CD4-positive, alpha-beta memory T cell (primary cell): Measurements from ENCODE around the gene AKT3. TPM values are rescaled to one million over a fixed set of nuclear protein-coding genes. Genes with fewer than 3 reads are reported as not detected.

ENCODE experiments used
- CTCF ChIA-PET: fragments of 350-600 bp; sonication (Branson Sonifier 250); formaldehyde crosslinking; loops from one replicate; lab custom pipeline; 2021; ENCODE audit warnings: inconsistent platforms; ENCODE audit not compliant: partially characterized antibody; lab: Charles Lee
- POLR2A ChIA-PET: fragments of 350-600 bp; sonication (Branson Sonifier 250); formaldehyde crosslinking; loops from one replicate; lab custom pipeline; 2021; ENCODE audit not compliant: partially characterized antibody; lab: Charles Lee
- DNase-seq, 5 donors: peaks; one replicate each; pipeline versions ENCODE4 v3.0.0 to v3.0.0-alpha.2; 2020 to 2022; ENCODE audit warnings: mixed read lengths in 1 of 5
- H3K27ac ChIP-seq: one replicate; pipeline ENCODE4 v1.7.0; 2013; ENCODE audit warnings: low read depth, low read length
- H3K27me3 ChIP-seq: 2 replicates; pipeline ENCODE4 v1.7.0; 2013; ENCODE audit warnings: mild to moderate bottlenecking, low read length, moderate library complexity; ENCODE audit not compliant: insufficient read depth
- H3K36me3 ChIP-seq: 2 replicates; pipeline ENCODE4 v1.7.0; 2013; ENCODE audit warnings: mild to moderate bottlenecking, low read length, moderate library complexity; ENCODE audit not compliant: insufficient read depth
- H3K4me1 ChIP-seq: 2 replicates; pipeline ENCODE4 v1.7.0; 2013; ENCODE audit warnings: mild to moderate bottlenecking, low read length, moderate library complexity; ENCODE audit not compliant: insufficient read depth
- H3K4me3 ChIP-seq, 2 donors: one replicate each; pipeline ENCODE4 v1.7.0; 2013; ENCODE audit warnings: low read length in 2 of 2, mild to moderate bottlenecking in 1 of 2
- H3K9me3 ChIP-seq, 2 donors: one replicate each; pipeline ENCODE4 v1.7.0; 2013; ENCODE audit warnings: low read length in 2 of 2, control low read depth in 1 of 2; ENCODE audit not compliant: control insufficient read depth in 1 of 2
- H3K27ac Mint-ChIP-seq, 7 donors: one replicate each; pipeline ENCODE4 v1.8.0; 2020 to 2021; ENCODE audit warnings: mixed read lengths in 7 of 7, mild to moderate bottlenecking in 6 of 7, inconsistent platforms in 3 of 7, moderate library complexity in 3 of 7
- H3K27me3 Mint-ChIP-seq, 2 donors: one replicate each; pipeline ENCODE4 v1.8.0; 2020 to 2021; ENCODE audit warnings: mixed read lengths in 2 of 2
- H3K36me3 Mint-ChIP-seq, 2 donors: one replicate each; pipeline ENCODE4 v1.8.0; 2020 to 2021; ENCODE audit warnings: mixed read lengths in 2 of 2, inconsistent platforms in 1 of 2, mild to moderate bottlenecking in 1 of 2
- H3K4me1 Mint-ChIP-seq, 4 donors: one replicate each; pipeline ENCODE4 v1.8.0; 2020 to 2021; ENCODE audit warnings: mixed read lengths in 4 of 4, mild to moderate bottlenecking in 1 of 4
- H3K4me3 Mint-ChIP-seq, 8 donors: one replicate each; pipeline ENCODE4 v1.8.0; 2020 to 2021; ENCODE audit warnings: mixed read lengths in 8 of 8, mild to moderate bottlenecking in 7 of 8, moderate library complexity in 6 of 8, inconsistent platforms in 3 of 8
- H3K9me3 Mint-ChIP-seq, 8 donors: one replicate each; pipeline ENCODE4 v1.8.0; 2020 to 2021; ENCODE audit warnings: mixed read lengths in 8 of 8, mild to moderate bottlenecking in 5 of 8, inconsistent platforms in 3 of 8, moderate library complexity in 1 of 8
- intact Hi-C: fragments of 100-400 bp; cut with micrococcal nuclease; formaldehyde crosslinking; loops from one replicate; pipeline ENCODE4 v1.15.1; 2023
- polyA plus RNA-seq, 2 donors: library from polyadenylated mRNA; unstranded; fragments of 300-500 nt; fragmentation: Illumina TruSeq; gene quantifications; one replicate each; pipeline ENCODE4 v1.2.3, GENCODE V29; 2021
- total RNA-seq, 2 experiments: library from RNA; stranded (reverse); gene quantifications; one replicate each; pipeline ENCODE4 v1.2.3, GENCODE V29; 2021

Gene AKT3
- total and polyA plus RNA-seq, 4 experiments from 2014 or later: 0.56 to 152 (median 77.1) TPM

DNA sequence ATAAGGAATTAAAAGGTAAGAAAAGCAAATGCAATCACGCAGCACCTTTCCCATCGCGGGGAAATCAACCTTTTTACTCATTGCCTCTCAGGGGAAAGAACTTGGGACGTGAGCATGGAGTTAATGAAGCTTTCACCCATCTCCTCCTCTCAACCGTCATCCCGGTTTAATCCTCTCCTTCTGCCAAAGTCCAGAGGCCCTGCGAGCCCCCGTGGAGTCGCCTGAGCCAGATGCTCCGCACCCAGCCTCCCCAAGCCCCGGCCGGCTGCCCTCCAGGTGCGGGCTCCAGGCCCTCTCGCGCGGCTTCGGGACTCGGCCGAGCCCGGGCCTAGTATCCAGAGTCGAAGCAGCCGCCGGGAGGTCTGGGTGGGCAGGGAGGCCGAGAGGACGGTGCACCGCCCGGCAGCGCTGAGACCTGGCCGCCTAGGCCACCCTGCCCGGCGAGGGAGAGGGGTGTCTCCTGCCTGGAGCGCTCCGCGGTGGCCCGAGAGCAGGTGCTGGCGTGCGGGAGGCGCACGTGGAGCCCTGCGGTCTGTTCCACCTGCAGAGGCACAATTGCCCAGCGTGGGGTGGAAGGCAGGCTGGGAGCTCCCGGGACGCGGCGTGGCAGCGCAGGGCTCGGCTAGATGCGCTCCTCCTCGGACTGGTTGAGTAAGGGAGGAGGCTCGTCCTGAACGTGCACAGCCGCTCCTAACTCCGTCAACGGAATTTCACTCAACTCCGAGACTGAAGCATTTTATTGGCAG lies 375.7 kb downstream of the AKT3 start:
- intact Hi-C loops: no loop called here
- no peaks in the 10 kb centered on the region for H3K27me3 ChIP-seq
- peaks cover 0 to 2% (median 0%) of the 10 kb centered on the region in 8 donors for H3K9me3 Mint-ChIP-seq
- no peaks in the 10 kb centered on the region for H3K4me1 ChIP-seq
- no peaks in the 10 kb centered on the region for H3K36me3 ChIP-seq
- H3K9me3 ChIP-seq: no peaks in the 10 kb centered on the region
- no peak overlapping the region for H3K27ac Mint-ChIP-seq
- ChIA-PET CTCF (interaction anchor here (2.0 kb wide), 1 partner anchor 11 kb away, joined by 4 read pairs; no protein-coding TSS in a partner anchor), POLR2A (no interaction called here)
- H3K4me1 Mint-ChIP-seq: peaks cover 0 to 7% (median 4%) of the 10 kb centered on the region in 4 donors
- H3K4me3 ChIP-seq: no peak overlapping the region
- H3K27me3 Mint-ChIP-seq: no peaks in the 10 kb centered on the region
- H3K27ac ChIP-seq: no peak overlapping the region
- H3K4me3 Mint-ChIP-seq: no peak overlapping the region
- peaks cover 17 to 32% of the 10 kb centered on the region in 2 donors for H3K36me3 Mint-ChIP-seq
- DNase-seq: no peak

DNA sequence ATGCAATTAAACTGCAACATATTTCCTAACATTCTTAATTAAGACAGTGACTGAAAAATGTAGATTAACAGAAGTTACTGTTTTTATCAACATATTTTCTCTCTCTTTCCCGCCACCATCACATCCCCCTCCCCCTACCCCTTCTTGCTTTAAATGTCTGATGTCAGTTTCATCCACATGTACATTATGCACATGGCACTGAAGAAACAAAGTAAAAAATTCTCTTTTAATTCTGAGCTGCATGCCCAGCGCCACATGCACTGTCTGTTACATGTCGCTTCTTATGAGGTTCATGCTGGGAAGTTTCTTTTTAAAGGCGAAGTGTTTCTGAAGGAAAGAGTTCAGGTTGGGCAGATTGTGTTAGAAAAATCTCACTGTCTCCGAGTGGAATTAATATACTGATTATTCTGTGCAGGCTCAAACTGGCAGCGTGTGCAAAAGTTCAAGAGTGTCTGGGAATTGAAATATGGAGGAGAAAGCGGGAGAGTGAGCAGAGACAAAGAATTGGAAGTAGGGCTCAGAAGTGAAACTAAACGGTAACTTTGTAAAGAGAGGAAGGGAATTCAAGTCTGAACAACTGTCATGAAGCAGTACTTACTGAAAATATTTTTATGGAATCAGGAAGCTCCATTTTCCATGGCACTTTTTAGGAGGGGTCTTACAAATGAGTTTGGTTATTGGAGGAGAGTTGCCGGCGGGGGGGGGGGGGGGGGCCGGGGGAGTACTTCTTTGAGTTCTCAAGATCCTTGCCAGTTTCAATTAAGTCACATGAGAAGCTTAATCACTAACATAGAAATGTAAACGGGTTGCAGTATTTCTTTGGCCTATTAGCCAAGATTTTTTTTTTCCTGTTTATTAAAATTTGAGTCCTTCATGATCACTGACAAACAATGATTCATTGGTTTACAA lies 376.6 kb downstream of the AKT3 start:
- ChIA-PET CTCF (interaction anchor here (2.0 kb wide), 1 partner anchor 10 kb away, joined by 4 read pairs; no protein-coding TSS in a partner anchor), POLR2A (no interaction called here)
- intact Hi-C loops: no loop called here
- H3K36me3 Mint-ChIP-seq: peaks cover 18 to 32% of the 10 kb centered on the region in 2 donors
- no peaks in the 10 kb centered on the region for H3K27me3 Mint-ChIP-seq
- Histone ChIP-seq H3K27me3 (no peaks in the 10 kb centered on the region), H3K36me3 (no peaks in the 10 kb centered on the region), H3K4me3 (no peak overlapping the region), H3K27ac (no peak overlapping the region), H3K9me3 (no peaks in the 10 kb centered on the region), H3K4me1 (no peaks in the 10 kb centered on the region)
- peaks cover 0 to 2% (median 0%) of the 10 kb centered on the region in 8 donors for H3K9me3 Mint-ChIP-seq
- no peak for DNase-seq
- peak overlapping the region; percentile 51 to 88 (median 75) for H3K4me3 Mint-ChIP-seq
- peak overlapping the region in 2 of 7 donors; percentile 10 to 13 for H3K27ac Mint-ChIP-seq
- peaks cover 0 to 7% (median 4%) of the 10 kb centered on the region in 4 donors for H3K4me1 Mint-ChIP-seq

DNA sequence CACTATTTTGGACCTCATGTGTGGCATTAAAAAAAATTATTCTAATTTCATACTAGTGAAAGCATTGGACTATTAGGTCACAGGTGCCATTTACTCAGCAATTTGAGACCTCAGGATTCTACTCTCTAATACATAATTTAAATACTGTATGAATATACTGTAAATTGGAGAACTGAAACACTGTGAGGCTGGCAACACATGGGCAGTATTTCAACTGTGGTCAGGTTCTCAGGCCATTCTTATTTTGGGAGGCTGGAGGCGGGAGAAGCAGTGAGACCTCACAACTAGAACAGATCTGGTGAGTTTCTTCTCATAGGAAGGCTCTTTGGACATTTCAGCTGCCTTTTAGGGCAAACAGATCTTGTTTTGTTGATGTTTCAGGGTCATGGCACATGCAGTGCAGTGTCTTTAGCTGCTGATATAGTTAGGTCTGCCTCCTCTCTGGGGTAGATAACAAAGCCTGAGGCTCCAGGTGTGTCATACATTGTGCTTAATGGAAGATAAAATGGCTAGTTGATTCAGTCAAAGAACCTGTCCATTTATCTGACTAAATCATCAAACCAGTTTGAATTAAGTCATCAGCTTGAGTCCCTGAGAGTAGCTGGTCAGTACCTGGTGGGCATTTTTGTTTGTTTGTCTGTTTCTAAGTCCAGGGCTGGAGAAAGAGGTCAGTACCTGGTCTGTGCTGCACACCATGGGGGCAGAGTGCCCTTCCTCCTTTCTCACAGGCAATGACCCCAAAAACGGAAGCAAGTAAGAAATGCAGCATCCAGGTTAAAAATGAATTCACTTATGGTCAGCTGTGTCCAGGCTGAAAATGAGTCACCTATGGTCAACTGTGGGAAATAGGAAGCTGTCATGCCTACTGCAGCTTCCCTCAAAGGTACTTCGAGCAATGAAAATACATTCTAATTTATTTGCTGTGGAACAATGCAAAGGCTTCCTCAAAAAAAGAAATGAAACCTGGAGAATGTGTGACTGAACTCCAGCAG lies 378.0 kb downstream of the AKT3 start:
- no peaks in the 10 kb centered on the region for H3K27me3 Mint-ChIP-seq
- H3K27me3 ChIP-seq: no peaks in the 10 kb centered on the region
- H3K4me3 Mint-ChIP-seq: no peak overlapping the region
- ChIA-PET POLR2A (no interaction called here), CTCF (no interaction called here)
- H3K9me3 Mint-ChIP-seq: peaks cover 0 to 2% (median 0%) of the 10 kb centered on the region in 8 donors
- peaks cover 20 to 35% of the 10 kb centered on the region in 2 donors for H3K36me3 Mint-ChIP-seq
- no peaks in the 10 kb centered on the region for H3K4me1 ChIP-seq
- peaks cover 0 to 7% (median 4%) of the 10 kb centered on the region in 4 donors for H3K4me1 Mint-ChIP-seq
- intact Hi-C loops: no loop called here
- H3K27ac ChIP-seq: no peak overlapping the region
- H3K9me3 ChIP-seq: no peaks in the 10 kb centered on the region
- DNase-seq: no peak
- no peak overlapping the region for H3K27ac Mint-ChIP-seq
- H3K4me3 ChIP-seq: no peak overlapping the region
- H3K36me3 ChIP-seq: no peaks in the 10 kb centered on the region

DNA sequence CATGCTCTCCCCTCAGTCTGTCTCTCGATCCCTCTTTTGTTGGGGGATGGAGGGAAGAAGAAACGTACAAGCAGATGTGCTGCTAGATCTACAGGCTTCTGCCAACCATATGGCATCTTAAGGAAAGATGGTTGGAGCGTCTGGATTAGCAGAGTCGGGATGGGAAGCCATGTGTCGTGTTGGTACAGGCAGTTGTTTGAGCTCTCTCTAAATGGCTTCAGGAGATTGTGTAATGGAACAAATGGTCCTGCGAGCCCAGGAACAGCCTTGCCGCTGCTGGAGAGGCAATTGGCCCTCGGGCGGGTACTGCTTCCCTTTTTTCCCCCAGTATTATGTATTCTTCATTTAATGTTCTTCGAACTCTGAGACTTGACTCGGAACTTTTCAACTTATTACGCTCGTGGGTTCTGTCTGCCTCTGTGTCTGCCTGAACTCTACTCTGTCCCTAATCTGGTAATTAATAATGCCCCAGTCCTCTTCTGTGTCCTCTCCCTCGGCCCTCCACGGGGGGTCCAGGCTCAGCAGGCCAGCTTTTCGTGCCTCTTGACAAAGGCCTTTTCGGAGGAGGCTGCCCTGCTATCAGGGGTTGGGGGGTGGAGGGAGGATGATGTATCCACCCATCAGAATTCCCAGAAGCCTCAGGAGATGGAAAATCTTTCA lies 378.9 kb downstream of the AKT3 start:
- H3K4me3 Mint-ChIP-seq: no peak overlapping the region
- peaks cover 20 to 31% of the 10 kb centered on the region in 2 donors for H3K36me3 Mint-ChIP-seq
- Histone ChIP-seq H3K4me3 (no peak overlapping the region), H3K9me3 (no peaks in the 10 kb centered on the region), H3K4me1 (no peaks in the 10 kb centered on the region), H3K27me3 (no peaks in the 10 kb centered on the region), H3K36me3 (no peaks in the 10 kb centered on the region), H3K27ac (no peak overlapping the region)
- no peaks in the 10 kb centered on the region for H3K9me3 Mint-ChIP-seq
- CTCF ChIA-PET: no interaction called here
- intact Hi-C loops: no loop called here
- POLR2A ChIA-PET: no interaction called here
- no peak overlapping the region for H3K27ac Mint-ChIP-seq
- H3K4me1 Mint-ChIP-seq: peaks cover 0 to 7% (median 4%) of the 10 kb centered on the region in 4 donors
- DNase-seq: no peak
- H3K27me3 Mint-ChIP-seq: no peaks in the 10 kb centered on the region

DNA sequence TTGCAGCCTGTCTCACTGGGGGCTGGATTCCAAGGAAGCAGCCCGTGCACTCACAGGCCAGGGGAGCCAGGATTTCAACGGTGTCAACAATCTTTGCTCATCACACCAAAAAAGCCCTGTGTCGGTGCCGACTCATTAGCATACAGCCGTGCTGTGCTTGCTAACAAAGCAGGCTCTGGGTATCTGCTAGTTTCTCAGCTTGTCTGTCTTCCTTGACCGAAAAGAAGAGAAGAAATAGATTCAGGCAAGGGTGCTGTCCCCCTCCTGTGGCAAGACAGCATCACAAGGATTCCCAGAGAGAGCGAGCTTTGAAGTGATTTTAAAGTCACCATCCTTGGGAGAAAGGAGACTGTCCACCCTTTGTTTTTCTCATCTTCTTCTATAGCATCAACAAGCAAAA lies 379.5 kb downstream of the AKT3 start:
- Histone ChIP-seq H3K4me3 (no peak overlapping the region), H3K27me3 (no peaks in the 10 kb centered on the region), H3K4me1 (no peaks in the 10 kb centered on the region), H3K36me3 (no peaks in the 10 kb centered on the region), H3K27ac (no peak overlapping the region), H3K9me3 (no peaks in the 10 kb centered on the region)
- no peaks in the 10 kb centered on the region for H3K9me3 Mint-ChIP-seq
- no peak for DNase-seq
- peaks cover 20 to 27% of the 10 kb centered on the region in 2 donors for H3K36me3 Mint-ChIP-seq
- intact Hi-C loops: no loop called here
- CTCF ChIA-PET: no interaction called here
- no peak overlapping the region for H3K4me3 Mint-ChIP-seq
- no peaks in the 10 kb centered on the region for H3K27me3 Mint-ChIP-seq
- H3K27ac Mint-ChIP-seq: no peak overlapping the region
- H3K4me1 Mint-ChIP-seq: peaks cover 0 to 7% (median 4%) of the 10 kb centered on the region in 4 donors
- POLR2A ChIA-PET: no interaction called here

DNA sequence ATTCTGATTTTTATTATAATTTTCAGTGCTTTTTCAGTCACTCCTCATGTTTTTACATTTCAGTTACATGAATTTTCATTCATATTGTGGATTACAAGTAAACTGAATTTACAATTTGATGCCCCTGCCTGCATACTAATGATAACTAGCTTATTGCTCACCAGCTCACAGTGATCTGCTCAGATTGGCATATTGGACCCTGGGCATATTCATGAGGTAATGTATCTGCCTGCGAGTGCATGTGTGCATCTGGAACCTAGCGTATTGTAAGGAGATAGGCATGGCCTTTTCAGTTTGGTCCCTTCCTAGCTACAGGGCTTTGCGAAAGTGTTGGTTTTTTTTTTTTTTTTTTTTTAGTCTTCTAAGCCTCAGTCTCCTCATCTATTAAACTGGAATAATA lies 380.5 kb downstream of the AKT3 start:
- Histone ChIP-seq H3K27ac (no peak overlapping the region), H3K9me3 (no peaks in the 10 kb centered on the region), H3K4me3 (no peak overlapping the region), H3K36me3 (no peaks in the 10 kb centered on the region), H3K4me1 (no peaks in the 10 kb centered on the region), H3K27me3 (no peaks in the 10 kb centered on the region)
- no peak overlapping the region for H3K4me3 Mint-ChIP-seq
- no peak for DNase-seq
- H3K4me1 Mint-ChIP-seq: peaks cover 0 to 7% (median 4%) of the 10 kb centered on the region in 4 donors
- no peak overlapping the region for H3K27ac Mint-ChIP-seq
- no peaks in the 10 kb centered on the region for H3K9me3 Mint-ChIP-seq
- ChIA-PET CTCF (no interaction called here), POLR2A (no interaction called here)
- intact Hi-C loops: no loop called here
- H3K36me3 Mint-ChIP-seq: peaks cover 17 to 27% of the 10 kb centered on the region in 2 donors
- no peaks in the 10 kb centered on the region for H3K27me3 Mint-ChIP-seq
